Activated CD8-positive, alpha-beta memory T cell treated with anti-CD3 and anti-CD28 coated beads, Interleukin-2, amount 50 U/mL, for 4 hours (primary cell): Measurements from ENCODE around the gene MEG3.
"Not testable (repeated sequence)": the region's sequence is repeated elsewhere in the genome, so short reads cannot be mapped to it uniquely, and the experiment has no call there.

Experiments used
- DNase-seq: peaks from one replicate; pipeline ENCODE4 v3.0.0-alpha.2; 2020

The MEG3 gene

GRCh38 chr14:100816950-100817901, 8.7 kb upstream of the MEG3 start:
- no peak for DNase-seq

- no peak for DNase-seq
These were observed 7.7 kb upstream of the MEG3 start for GRCh38 chr14:100818221-100818699.

GRCh38 chr14:100818923-100819322, 7.0 kb upstream of the MEG3 start:
- not testable (repeated sequence) for DNase-seq

GRCh38 chr14:100819453-100819828, 6.5 kb upstream of the MEG3 start:
- DNase-seq: no peak

GRCh38 chr14:100819829-100820475, 6.0 kb upstream of the MEG3 start:
- DNase-seq: no peak

- DNase-seq: no peak
These were observed 5.0 kb upstream of the MEG3 start for GRCh38 chr14:100820957-100821356.

GRCh38 chr14:100822013-100822412, 3.9 kb upstream of the MEG3 start:
- no peak for DNase-seq

GRCh38 chr14:100822532-100823296, 3.2 kb upstream of the MEG3 start:
- DNase-seq: no peak

GRCh38 chr14:100823413-100824080, 2.4 kb upstream of the MEG3 start:
- DNase-seq: no peak

- DNase-seq: no peak
These were observed 1.8 kb upstream of the MEG3 start for GRCh38 chr14:100824091-100824551.

GRCh38 chr14:100824901-100825712, 811 bp upstream of the MEG3 start:
- DNase-seq: no peak

GRCh38 chr14:100826391-100827100, 628 bp downstream of the MEG3 start:
- DNase-seq: no peak

- DNase-seq: no peak
These were observed 1.4 kb downstream of the MEG3 start for GRCh38 chr14:100827101-100828021.

- DNase-seq: no peak
These were observed 2.3 kb downstream of the MEG3 start for GRCh38 chr14:100828031-100828769.

GRCh38 chr14:100830681-100831080, 4.8 kb downstream of the MEG3 start:
- DNase-seq: no peak

- DNase-seq: no peak
These were observed 6.5 kb downstream of the MEG3 start for GRCh38 chr14:100832311-100832960.

- no peak for DNase-seq
These were observed 8.3 kb downstream of the MEG3 start for GRCh38 chr14:100834082-100834793.
